Activated CD4-positive, alpha-beta T cell treated with anti-CD3 and anti-CD28 coated beads for 36 hours (primary cell): ENCODE data around the gene ATOH7. TPM values are rescaled to one million over a fixed set of nuclear protein-coding genes. Genes with fewer than 3 reads are reported as not detected.
"Not testable (repeated sequence)": the region's sequence is repeated elsewhere in the genome, so short reads cannot be mapped to it uniquely, and the experiment has no call there.

Experiments used
- ATAC-seq: fragments of 200-7000 bp; cut with Tn5 transposase; one replicate; pipeline ENCODE4 v1.10.0; 2021; ENCODE audit warnings: mild to moderate bottlenecking, moderate library complexity
- CTCF ChIA-PET: fragments of 350-600 bp; sonication (Branson Sonifier 250); formaldehyde crosslinking; loops from one replicate; lab custom pipeline; 2021; ENCODE audit warnings: antibody characterized with exemption; lab: Charles Lee
- POLR2A ChIA-PET: fragments of 350-600 bp; sonication (Branson Sonifier 250); formaldehyde crosslinking; loops from one replicate; lab custom pipeline; 2021; ENCODE audit warnings: antibody characterized with exemption, inconsistent platforms; lab: Charles Lee
- DNase-seq: peaks from one replicate; pipeline ENCODE4 v3.0.0-alpha.2; 2020
- H3K27ac Mint-ChIP-seq: one replicate; pipeline ENCODE4 v1.8.0; 2021; ENCODE audit warnings: mixed read lengths
- H3K27me3 Mint-ChIP-seq: one replicate; pipeline ENCODE4 v1.8.0; 2021; ENCODE audit warnings: mixed read lengths
- H3K36me3 Mint-ChIP-seq: one replicate; pipeline ENCODE4 v1.8.0; 2021; ENCODE audit warnings: low read depth, mixed read lengths
- H3K4me1 Mint-ChIP-seq: one replicate; pipeline ENCODE4 v1.8.0; 2021; ENCODE audit warnings: mixed read lengths
- H3K4me3 Mint-ChIP-seq: one replicate; pipeline ENCODE4 v1.8.0; 2021; ENCODE audit warnings: mild to moderate bottlenecking, moderate library complexity, mixed read lengths
- H3K9me3 Mint-ChIP-seq: one replicate; pipeline ENCODE4 v1.8.0; 2021; ENCODE audit warnings: low read depth, mixed read lengths
- intact Hi-C, 2 experiments: fragments of 100-400 bp; cut with DNase I in 1 of 2; cut with micrococcal nuclease in 1 of 2; formaldehyde crosslinking; loops; one replicate each; pipeline versions ENCODE4 v1.14.2 to v1.15.1; 2022 to 2024; cut with DNase I, micrococcal nuclease
- total RNA-seq, 2 experiments: library from RNA; stranded (reverse); gene quantifications; one replicate each; pipeline ENCODE4 v1.2.3, GENCODE V29; 2021

The ATOH7 gene
- total RNA-seq, result not detected

GRCh38 chr10:68231817-68232251, at the start of gene ATOH7:
TSS of gene ATOH7 (minus strand) at chr10:68232113. CDS start at chr10:68231677, 436 bp downstream.
- H3K4me1 Mint-ChIP-seq, result peaks cover 7% of the 10 kb centered on the region
- no peak for DNase-seq
- POLR2A ChIA-PET, result no interaction called here
- intact Hi-C loops, result loop anchor here in 1 of 2 experiments (1.0 kb wide), 1 partner anchor 100 kb away; the partner anchor contains the start of genes HNRNPH3 and PBLD
- peaks cover 37% of the 10 kb centered on the region for H3K27me3 Mint-ChIP-seq
- H3K9me3 Mint-ChIP-seq, result no peaks in the 10 kb centered on the region
- peak within 1 kb of the TSS; percentile 65 for H3K4me3 Mint-ChIP-seq
- no peak within 1 kb of the TSS for H3K27ac Mint-ChIP-seq
- ATAC-seq, result no peak
- no peaks in the 10 kb centered on the region for H3K36me3 Mint-ChIP-seq
- CTCF ChIA-PET, result interaction anchor here (0.6 to 1.0 kb wide), 4 partner anchors 19 to 101 kb away, joined by 3 to 4 read pairs (median 3); partner anchors contain the start of genes HNRNPH3 and PBLD

GRCh38 chr10:68280758-68281157, 48.8 kb upstream of the ATOH7 start:
- intact Hi-C loops, result no loop called here
- Mint-ChIP-seq H3K27me3 (no peaks in the 10 kb centered on the region), H3K27ac (no peak overlapping the region), H3K9me3 (peaks cover 13% of the 10 kb centered on the region), H3K36me3 (no peaks in the 10 kb centered on the region), H3K4me3 (no peak overlapping the region), H3K4me1 (no peaks in the 10 kb centered on the region)
- DNase-seq (no peak), ATAC-seq (no peak)
- ChIA-PET POLR2A (interaction anchor here (0.5 to 0.7 kb wide), 2 partner anchors 52 to 160 kb away, joined by 3 to 5 read pairs; no protein-coding TSS in a partner anchor), CTCF (no interaction called here)

DNA sequence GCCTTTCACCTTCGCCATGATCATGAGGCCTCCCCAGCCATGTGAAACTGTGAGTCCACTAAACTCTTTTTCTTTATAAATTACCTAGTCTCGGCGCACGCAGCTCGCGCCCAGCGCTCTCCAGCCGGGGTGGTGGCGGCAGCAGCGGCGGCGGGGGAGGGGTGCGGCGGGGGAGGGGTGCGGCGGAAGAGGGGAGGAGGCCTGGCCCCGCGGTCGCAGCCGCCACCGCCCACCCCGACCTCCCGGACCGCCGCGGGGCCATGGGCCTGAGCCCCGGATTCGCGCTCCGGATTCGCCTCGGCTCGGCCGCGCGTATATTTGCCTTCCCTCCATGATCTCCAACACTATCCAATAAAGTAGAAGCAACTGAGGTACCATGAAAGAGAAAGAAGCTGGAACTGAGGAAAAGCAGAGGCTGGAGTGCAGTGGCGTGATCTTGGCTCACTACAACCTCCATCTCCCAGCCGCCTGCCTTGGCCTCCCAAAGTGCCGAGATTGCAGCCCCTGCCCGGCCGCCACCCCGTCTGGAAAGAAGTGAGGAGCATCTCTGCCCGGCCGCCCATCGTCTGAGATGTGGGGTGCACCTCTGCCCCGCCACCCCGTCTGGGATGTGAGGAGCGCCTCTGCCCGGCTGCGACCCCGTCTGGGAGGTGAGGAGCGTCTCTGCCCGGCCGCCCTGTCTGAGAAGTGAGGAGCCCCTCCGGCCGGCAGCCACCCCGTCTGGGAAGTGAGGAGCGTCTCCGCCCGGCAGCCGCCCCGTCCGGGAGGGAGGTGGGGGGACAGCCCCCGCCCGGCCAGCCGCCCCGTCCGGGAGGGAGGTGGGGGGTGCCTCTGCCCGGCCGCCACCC, 47.2 kb upstream of the ATOH7 start:
- H3K36me3 Mint-ChIP-seq, H3K27me3 Mint-ChIP-seq, H3K27ac Mint-ChIP-seq, intact Hi-C loops, POLR2A ChIA-PET, CTCF ChIA-PET, ATAC-seq, H3K4me1 Mint-ChIP-seq, H3K4me3 Mint-ChIP-seq, DNase-seq: not testable (repeated sequence)
- peaks cover 13% of the 10 kb centered on the region for H3K9me3 Mint-ChIP-seq

DNA sequence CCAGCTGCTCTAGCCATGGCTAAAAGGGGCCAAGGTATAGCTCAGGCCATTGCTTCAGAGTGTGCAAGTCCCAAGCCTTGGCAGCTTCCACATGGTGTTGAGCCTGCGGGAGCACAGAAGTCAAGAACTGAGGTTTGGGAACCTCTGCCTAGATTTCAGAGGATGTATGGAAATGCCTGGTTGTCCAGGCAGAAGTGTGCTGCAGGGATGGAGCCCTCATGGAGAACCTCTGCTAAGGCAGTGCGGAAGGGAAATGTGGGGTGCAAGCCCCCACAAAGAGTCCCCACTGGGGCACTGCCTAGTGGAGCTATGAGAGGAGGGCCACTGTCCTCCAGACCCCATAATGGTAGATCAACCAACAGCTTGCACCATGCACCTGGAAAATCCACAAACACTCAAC, 45.9 kb upstream of the ATOH7 start:
- H3K27me3 Mint-ChIP-seq, POLR2A ChIA-PET, H3K4me3 Mint-ChIP-seq, H3K27ac Mint-ChIP-seq, CTCF ChIA-PET, intact Hi-C loops, H3K4me1 Mint-ChIP-seq, H3K36me3 Mint-ChIP-seq, ATAC-seq, DNase-seq: not testable (repeated sequence)
- H3K9me3 Mint-ChIP-seq, result peaks cover 13% of the 10 kb centered on the region

GRCh38 chr10:68276224-68276623, 44.3 kb upstream of the ATOH7 start:
- Mint-ChIP-seq H3K9me3 (peaks cover 13% of the 10 kb centered on the region), H3K27me3 (no peaks in the 10 kb centered on the region), H3K4me1 (no peaks in the 10 kb centered on the region), H3K27ac (no peak overlapping the region), H3K4me3 (no peak overlapping the region), H3K36me3 (no peaks in the 10 kb centered on the region)
- DNase-seq (no peak), ATAC-seq (no peak)
- intact Hi-C loops, result no loop called here
- ChIA-PET POLR2A (no interaction called here), CTCF (no interaction called here)

DNA sequence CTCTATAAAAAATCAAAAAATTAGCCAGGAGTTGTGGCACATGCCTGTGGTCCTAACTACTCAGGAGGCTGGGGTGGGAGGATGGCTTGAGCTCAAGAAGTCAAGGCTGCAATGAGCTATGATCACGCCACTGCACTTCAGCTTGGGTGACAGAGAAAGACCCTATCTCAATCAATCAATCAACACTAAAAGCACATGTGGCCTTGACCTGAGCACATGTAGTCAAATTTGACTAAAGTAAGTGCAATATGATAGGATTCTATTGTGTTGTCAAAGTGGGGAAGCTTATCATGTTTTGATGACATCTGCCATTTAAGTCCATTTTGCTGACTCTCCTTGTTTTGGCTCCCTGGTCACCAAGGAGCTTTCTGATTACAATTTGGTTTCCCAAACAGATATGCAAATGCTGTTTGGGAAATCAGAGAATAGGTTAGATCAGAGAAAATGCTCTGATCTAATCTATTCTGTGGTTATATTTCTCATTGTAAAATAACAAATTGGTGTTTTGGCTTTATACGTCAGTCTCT, 43.8 kb upstream of the ATOH7 start:
- Mint-ChIP-seq H3K36me3 (no peaks in the 10 kb centered on the region), H3K27me3 (no peaks in the 10 kb centered on the region), H3K4me1 (no peaks in the 10 kb centered on the region), H3K4me3 (no peak overlapping the region), H3K9me3 (peaks cover 13% of the 10 kb centered on the region), H3K27ac (no peak overlapping the region)
- POLR2A ChIA-PET, result no interaction called here
- intact Hi-C loops, result no loop called here
- ATAC-seq (no peak), DNase-seq (no peak)
- CTCF ChIA-PET, result no interaction called here

DNA sequence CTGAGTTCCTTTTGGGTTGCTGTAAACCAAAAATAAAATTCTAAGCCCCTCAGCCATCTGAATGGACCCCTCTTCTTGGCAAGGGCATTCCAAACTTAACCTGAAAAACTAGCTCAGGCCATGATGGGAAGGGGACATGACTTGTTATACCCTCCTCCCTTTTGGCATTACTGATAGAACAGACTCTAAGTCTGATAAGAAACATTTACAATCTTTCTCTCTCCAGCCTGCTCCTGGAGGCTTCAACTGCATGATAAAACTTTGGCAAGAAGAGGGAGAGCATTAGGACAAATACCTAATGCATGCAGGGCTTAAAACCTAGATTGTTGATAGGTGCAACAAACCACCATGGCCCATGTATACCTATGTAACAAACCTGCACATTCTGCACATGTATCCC, 40.9 kb upstream of the ATOH7 start:
- no peak overlapping the region for H3K27ac Mint-ChIP-seq
- intact Hi-C loops, result no loop called here

DNA sequence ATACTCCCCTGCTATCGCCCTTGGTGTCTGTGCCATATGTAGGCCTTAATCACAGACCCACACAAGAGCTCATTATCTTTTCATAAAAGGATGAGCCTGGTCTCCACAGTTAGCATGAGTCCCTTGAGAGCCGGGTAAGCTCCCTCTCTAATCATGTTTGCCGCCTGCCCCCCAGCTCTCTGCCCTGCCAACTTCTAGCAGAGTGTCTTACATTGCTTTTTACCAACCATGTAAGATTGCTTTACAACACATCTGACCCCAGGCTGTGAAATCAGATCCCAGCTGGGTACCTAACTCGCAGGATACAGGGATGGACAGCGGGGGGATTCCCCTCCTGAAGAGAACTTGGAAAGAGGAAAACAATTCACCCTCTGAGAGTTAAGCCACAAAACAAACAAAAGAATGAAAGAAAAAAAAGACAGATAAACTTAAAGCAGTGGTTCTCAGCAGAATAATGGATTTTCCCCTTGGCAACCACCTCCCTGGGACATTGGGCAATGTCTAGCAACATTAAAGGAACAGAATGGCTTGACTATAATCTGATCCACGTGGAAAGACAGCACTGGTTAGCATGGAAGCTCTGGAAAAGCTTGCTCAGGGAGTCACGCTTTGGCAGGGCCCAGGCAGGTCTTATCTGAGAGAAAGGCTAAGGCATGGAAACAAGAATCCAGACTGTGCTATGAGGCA, 39.4 kb upstream of the ATOH7 start:
- Mint-ChIP-seq H3K4me3 (no peak overlapping the region), H3K27me3 (peaks cover 3% of the 10 kb centered on the region), H3K4me1 (no peaks in the 10 kb centered on the region), H3K27ac (no peak overlapping the region), H3K36me3 (no peaks in the 10 kb centered on the region), H3K9me3 (peaks cover 3% of the 10 kb centered on the region)
- no peak for ATAC-seq
- POLR2A ChIA-PET, result no interaction called here
- DNase-seq, result no peak
- CTCF ChIA-PET, result interaction anchor here (0.6 kb wide), 1 partner anchor 10 kb away, joined by 3 read pairs; no protein-coding TSS in a partner anchor
- intact Hi-C loops, result no loop called here

More for the DNA sequence above, 40.9 kb upstream of the ATOH7 start:
- CTCF ChIA-PET, result no interaction called here
- H3K4me3 Mint-ChIP-seq, result no peak overlapping the region
- POLR2A ChIA-PET, result no interaction called here
- H3K36me3 Mint-ChIP-seq, result no peaks in the 10 kb centered on the region
- ATAC-seq (no peak), DNase-seq (no peak)
- H3K27me3 Mint-ChIP-seq, result peaks cover 3% of the 10 kb centered on the region
- H3K4me1 Mint-ChIP-seq, result no peaks in the 10 kb centered on the region
- peaks cover 11% of the 10 kb centered on the region for H3K9me3 Mint-ChIP-seq

DNA sequence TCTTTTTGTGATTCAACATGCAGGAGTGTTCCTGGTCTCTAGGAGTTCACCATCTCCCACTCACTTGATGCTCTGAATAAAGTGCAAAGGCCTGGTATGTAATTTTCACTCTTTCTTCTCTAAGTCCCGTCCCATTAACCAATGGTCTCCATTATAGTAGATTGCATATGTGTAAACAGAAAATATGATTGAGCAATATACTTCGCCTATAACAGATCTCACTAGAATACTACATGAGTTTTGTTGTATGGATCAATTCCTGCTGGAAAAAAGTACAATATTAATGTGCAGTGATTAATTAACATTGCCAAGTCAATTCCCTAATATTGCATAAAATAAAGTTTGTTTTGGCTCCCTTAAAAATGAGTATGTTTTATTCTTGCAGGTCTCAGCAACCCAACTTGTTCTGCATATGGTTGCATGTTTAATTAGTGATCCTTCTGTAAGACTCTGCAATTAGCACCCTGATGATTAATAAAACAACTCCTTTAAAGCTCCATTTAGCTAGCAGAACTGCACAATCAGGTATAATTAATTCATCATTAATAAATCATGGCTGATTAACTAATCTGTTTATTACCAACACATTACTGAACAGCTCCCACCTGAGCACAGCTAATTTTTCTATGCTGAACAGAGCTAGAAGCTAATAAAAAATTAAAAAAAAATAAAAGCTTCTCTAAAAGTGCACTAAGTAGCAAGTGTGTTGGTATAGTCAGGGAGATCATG, 37.8 kb upstream of the ATOH7 start:
- POLR2A ChIA-PET, result no interaction called here
- no peak overlapping the region for H3K4me3 Mint-ChIP-seq
- H3K27me3 Mint-ChIP-seq, result peaks cover 3% of the 10 kb centered on the region
- DNase-seq (no peak), ATAC-seq (no peak)
- H3K4me1 Mint-ChIP-seq, result no peaks in the 10 kb centered on the region
- CTCF ChIA-PET, result interaction anchor here (0.6 to 1.3 kb wide), 2 partner anchors 11 to 13 kb away, joined by 3 to 4 read pairs; no protein-coding TSS in a partner anchor
- no peak overlapping the region for H3K27ac Mint-ChIP-seq
- no peaks in the 10 kb centered on the region for H3K9me3 Mint-ChIP-seq
- intact Hi-C loops, result no loop called here
- H3K36me3 Mint-ChIP-seq, result no peaks in the 10 kb centered on the region

DNA sequence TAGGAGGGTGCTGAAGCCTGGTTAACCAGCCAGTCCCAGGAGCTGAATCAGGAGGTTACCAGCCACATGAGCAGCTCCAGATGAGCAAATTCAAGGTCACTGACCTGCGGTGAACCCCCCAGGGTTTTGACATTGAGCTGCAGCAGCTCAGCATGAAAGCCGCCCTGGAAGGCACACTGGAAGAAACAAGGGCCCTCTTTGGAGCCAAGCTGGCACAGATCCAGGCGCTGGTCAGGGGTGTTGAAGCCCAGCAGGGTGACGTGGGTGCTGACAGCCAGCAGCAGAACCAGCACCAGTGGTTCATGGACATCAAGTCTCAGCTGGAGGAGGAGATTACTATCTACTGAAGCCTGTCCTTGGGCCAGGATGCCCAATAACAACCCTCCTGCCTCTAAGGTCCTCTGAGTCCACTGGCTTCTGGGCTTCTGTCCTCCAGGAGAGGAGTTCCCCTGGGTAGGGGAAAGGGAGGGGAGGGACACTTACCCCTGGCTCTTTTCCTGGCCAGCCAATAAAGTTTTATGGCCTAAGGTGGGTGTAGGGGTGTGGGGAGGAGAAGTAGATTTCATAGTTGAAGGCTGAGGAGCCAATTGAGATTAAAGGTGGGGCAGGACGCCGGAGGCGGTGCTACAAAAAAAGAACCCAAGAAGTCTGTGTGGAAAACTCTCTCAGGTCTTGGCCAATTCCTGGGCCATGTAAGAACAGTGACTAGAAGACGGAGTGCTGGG, 29.4 kb upstream of the ATOH7 start:
- H3K9me3 Mint-ChIP-seq, result peaks cover 2% of the 10 kb centered on the region
- no peaks in the 10 kb centered on the region for H3K4me1 Mint-ChIP-seq
- no peak overlapping the region for H3K4me3 Mint-ChIP-seq
- H3K36me3 Mint-ChIP-seq, result no peaks in the 10 kb centered on the region
- H3K27me3 Mint-ChIP-seq, result no peaks in the 10 kb centered on the region
- no peak overlapping the region for H3K27ac Mint-ChIP-seq
- ATAC-seq, result no peak
- no peak for DNase-seq
- CTCF ChIA-PET, result interaction anchor here (0.7 kb wide), 1 partner anchor 10 kb away, joined by 3 read pairs; no protein-coding TSS in a partner anchor
- intact Hi-C loops, result no loop called here
- POLR2A ChIA-PET, result no interaction called here
